ENCODE measurements around the gene CDCP2.

DNA sequence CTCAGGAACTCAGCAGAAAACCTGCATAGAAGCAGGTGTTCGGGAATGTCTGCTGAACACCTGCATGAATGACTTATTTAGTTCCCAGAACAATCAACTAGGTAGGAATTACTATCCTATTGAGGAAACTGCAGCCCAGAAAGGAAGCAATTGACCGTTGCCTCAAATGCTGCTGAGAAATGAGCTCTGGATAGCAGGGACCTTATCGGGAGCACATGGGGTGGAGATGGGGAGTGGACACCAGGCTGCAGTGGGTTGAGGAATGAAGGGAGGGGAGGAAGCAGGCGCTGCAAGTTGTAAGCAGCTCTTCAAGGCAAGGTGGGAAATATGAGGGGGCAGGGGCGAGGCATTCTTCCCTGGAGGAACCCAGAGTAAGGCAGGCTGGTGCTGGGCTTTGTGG is 10.8 kb upstream of the CDCP2 start:
- no peak for TF ChIP-seq CTCF (IDR thresholded peaks at IDR 0.05)
- no peak for TF ChIP-seq POLR2A (IDR thresholded peaks at IDR 0.05)
